Measurements from ENCODE around the gene DCTN5. TPM values are rescaled to one million over a fixed set of nuclear protein-coding genes. Genes with fewer than 3 reads are reported as not detected.

The DCTN5 gene
- total RNA-seq, 1 donor from 2014 or later = 64.1 TPM

- Mint-ChIP-seq H3K4me1 (peaks cover 10% of the 10 kb centered on the region), H3K36me3 (ENCODE audit: low read depth) (peaks cover 42% of the 10 kb centered on the region), H3K27me3 (no peaks in the 10 kb centered on the region), H3K4me3 (no peak overlapping the region), H3K27ac (no peak overlapping the region), H3K9me3 (no peaks in the 10 kb centered on the region)
- POLR2A ChIA-PET = no interaction called here
- no peak for ATAC-seq (ENCODE audit: low read depth)
- intact Hi-C loops (cut with micrococcal nuclease) = no loop called here
- no peak for TF ChIP-seq CTCF (IDR thresholded peaks at IDR 0.05)
- DNase-seq = no peak
- CTCF ChIA-PET = no interaction called here
Measured at GRCh38 chr16:23635958-23636357, 5.3 kb upstream of the DCTN5 start.

GRCh38 chr16:23640615-23640930 is 693 bp upstream of the DCTN5 start:
- Mint-ChIP-seq H3K27me3 (no peaks in the 10 kb centered on the region), H3K9me3 (no peaks in the 10 kb centered on the region), H3K4me1 (peaks cover 31% of the 10 kb centered on the region), H3K4me3 (peak overlapping the region; percentile 98), H3K27ac (peak overlapping the region; percentile 97), H3K36me3 (ENCODE audit: low read depth) (peaks cover 40% of the 10 kb centered on the region)
- intact Hi-C loops (cut with micrococcal nuclease) = loop anchor here (2.0 to 10.0 kb wide), 2 partner anchors 84 to 122 kb away; no protein-coding TSS in a partner anchor
- CTCF ChIA-PET = no interaction called here
- DNase-seq (no peak), ATAC-seq (ENCODE audit: low read depth) (no peak)
- no peak for TF ChIP-seq CTCF (IDR thresholded peaks at IDR 0.05)
- POLR2A ChIA-PET = interaction anchor here (0.6 to 1.7 kb wide), 3 partner anchors 35 to 483 kb away, joined by 3 to 5 read pairs (median 4); no protein-coding TSS in a partner anchor

- H3K36me3 Mint-ChIP-seq (ENCODE audit: low read depth) = peaks cover 48% of the 10 kb centered on the region
- no peaks in the 10 kb centered on the region for H3K9me3 Mint-ChIP-seq
- H3K27ac Mint-ChIP-seq = peak overlapping the region; percentile 97
- H3K4me3 Mint-ChIP-seq = peak overlapping the region; percentile 98
- H3K4me1 Mint-ChIP-seq = peaks cover 39% of the 10 kb centered on the region
- intact Hi-C loops (cut with micrococcal nuclease) = loop anchor here (10.0 kb wide), 1 partner anchor 82 kb away; no protein-coding TSS in a partner anchor
- DNase-seq (no peak), ATAC-seq (ENCODE audit: low read depth) (no peak)
- ChIA-PET CTCF (interaction anchor here (1.0 kb wide), 1 partner anchor 45 kb away, joined by 3 read pairs; no protein-coding TSS in a partner anchor), POLR2A (interaction anchor here (0.7 to 1.3 kb wide), 2 partner anchors 9 to 38 kb away, joined by 3 read pairs; no protein-coding TSS in a partner anchor)
- no peak for TF ChIP-seq CTCF (IDR thresholded peaks at IDR 0.05)
- no peaks in the 10 kb centered on the region for H3K27me3 Mint-ChIP-seq
Measured at GRCh38 chr16:23642246-23642774, 1.0 kb downstream of the DCTN5 start.

- ATAC-seq (ENCODE audit: low read depth) = no peak
- TF ChIP-seq CTCF (IDR thresholded peaks at IDR 0.05) = no peak
- ChIA-PET CTCF (no interaction called here), POLR2A (interaction anchor here (1.1 kb wide), 1 partner anchor 9 kb away, joined by 3 read pairs; no protein-coding TSS in a partner anchor)
- Mint-ChIP-seq H3K4me3 (no peak overlapping the region), H3K4me1 (peaks cover 34% of the 10 kb centered on the region), H3K9me3 (peaks cover 3% of the 10 kb centered on the region), H3K27ac (peak overlapping the region; percentile 51), H3K36me3 (ENCODE audit: low read depth) (peaks cover 60% of the 10 kb centered on the region), H3K27me3 (no peaks in the 10 kb centered on the region)
- no peak for DNase-seq
- intact Hi-C loops (cut with micrococcal nuclease) = no loop called here
Measured at GRCh38 chr16:23650674-23651416, 9.6 kb downstream of the DCTN5 start.

GRCh38 chr16:23651943-23652468 is 10.7 kb downstream of the DCTN5 start:
- ChIA-PET CTCF (no interaction called here), POLR2A (no interaction called here)
- H3K27me3 Mint-ChIP-seq = no peaks in the 10 kb centered on the region
- DNase-seq (no peak), ATAC-seq (ENCODE audit: low read depth) (peak; percentile 28)
- peaks cover 28% of the 10 kb centered on the region for H3K4me1 Mint-ChIP-seq
- H3K36me3 Mint-ChIP-seq (ENCODE audit: low read depth) = peaks cover 53% of the 10 kb centered on the region
- no peak for TF ChIP-seq CTCF (IDR thresholded peaks at IDR 0.05)
- intact Hi-C loops (cut with micrococcal nuclease) = no loop called here
- peak overlapping the region; percentile 71 for H3K27ac Mint-ChIP-seq
- H3K9me3 Mint-ChIP-seq = peaks cover 3% of the 10 kb centered on the region
- peak overlapping the region; percentile 21 for H3K4me3 Mint-ChIP-seq

All from activated B cell treated with CpG ODN at 0.5 μM for 24 hours (primary cell).